HepG2 (cell line): ENCODE measurements around the gene CLDN9. TPM values are rescaled to one million over a fixed set of nuclear protein-coding genes. Genes with fewer than 3 reads are reported as not detected.

ENCODE experiments used
- ATAC-seq: fragments of 200-7000 bp; cut with Tn5 transposase; 3 replicates; pipeline ENCODE4 v1.9.1; 2020; ENCODE audit warnings: mild to moderate bottlenecking, moderate library complexity
- BruUV-seq: library from RNA; stranded (reverse); fragments of 400-500 nt; replicated peaks from 2 replicates; lab custom pipeline; 2021; lab: Mats Ljungman, UMichigan
- CTCF ChIA-PET: fragments of 300-600 bp; formaldehyde crosslinking; extraction: SDS; loops from one replicate; lab custom pipeline; 2021; ENCODE audit warnings: low total read pairs, inconsistent platforms, low intra/inter-chr PET ratio; lab: Yijun Ruan, JAX
- POLR2A ChIA-PET: fragments of 350-600 bp; sonication (Branson Sonifier 250); formaldehyde crosslinking; loops from one replicate; lab custom pipeline; 2020; ENCODE audit warnings: antibody characterized with exemption, inconsistent platforms; lab: Yijun Ruan, JAX
- DNase-seq: peaks from one replicate; pipeline ENCODE4 v3.0.0-alpha.2; 2015; ENCODE audit warnings: low spot score
- FAIRE-seq: peaks from 3 replicates; lab custom pipeline; 2011; peaks lifted over from hg19 to GRCh38; lab: Jason Lieb, UNC
- H2AFZ ChIP-seq: one replicate; pipeline ENCODE4 v1.6.1; 2011; ENCODE audit warnings: low read length, inconsistent platforms
- H3K27ac ChIP-seq: fragments of 300-600 bp; 3 replicates; pipeline ENCODE4 v1.8.0; 2011; ENCODE audit warnings: mixed run types, mild to moderate bottlenecking, mixed read lengths, low read length, inconsistent platforms; ENCODE audit not compliant: insufficient read depth; ENCODE audit errors: extremely low read length
- H3K27me3 ChIP-seq, 2 experiments: fragments of 200-600 bp in 1 of 2; 2 replicates in 1 of 2; 3 replicates in 1 of 2; pipeline versions ENCODE4 v1.6.0 to v1.8.0; 2011; ENCODE audit warnings: low read length in 2 of 2, mild to moderate bottlenecking in 2 of 2, moderate library complexity in 2 of 2, inconsistent platforms in 1 of 2; ENCODE audit not compliant: insufficient read depth in 2 of 2, control insufficient read depth in 1 of 2
- H3K36me3 ChIP-seq, 2 experiments: fragments of 200-600 bp in 1 of 2; replicated peaks in 1 of 2; 2 replicates in 1 of 2; 3 replicates in 1 of 2; pipeline versions ENCODE4 v1.5.1 to v1.8.0; 2011; ENCODE audit warnings: low read length in 2 of 2, inconsistent platforms in 1 of 2; ENCODE audit not compliant: insufficient read depth in 2 of 2, control insufficient read depth in 1 of 2
- H3K4me1 ChIP-seq: 2 replicates; pipeline ENCODE4 v1.5.1; 2012; ENCODE audit warnings: low read length, inconsistent platforms; ENCODE audit not compliant: insufficient read depth
- H3K4me2 ChIP-seq: 2 replicates; pipeline ENCODE4 v1.6.0; 2011; ENCODE audit warnings: low read depth, low read length, inconsistent platforms
- H3K4me3 ChIP-seq, 3 experiments: fragments of 200-600 bp in 1 of 3; sonication (generic), shearing (Covaris generic) in 1 of 3; replicated peaks in 1 of 3; 2 replicates each; pipeline ENCODE4 v1.5.1; 2011 to 2016; ENCODE audit warnings: low read length in 3 of 3, inconsistent platforms in 2 of 3, low read depth in 2 of 3, mild to moderate bottlenecking in 2 of 3, control low read depth in 1 of 3, mixed read lengths in 1 of 3; ENCODE audit not compliant: insufficient read depth in 1 of 3
- H3K79me2 ChIP-seq: one replicate; pipeline ENCODE4 v1.6.1; 2011; ENCODE audit warnings: low read length, inconsistent platforms; ENCODE audit not compliant: insufficient read depth
- H3K9ac ChIP-seq: 2 replicates; pipeline ENCODE4 v1.6.0; 2011; ENCODE audit warnings: mild to moderate bottlenecking, low read depth, low read length, inconsistent platforms; ENCODE audit not compliant: insufficient read depth
- H3K9me3 ChIP-seq: 2 replicates; pipeline ENCODE4 v1.5.1; 2012; ENCODE audit warnings: mild to moderate bottlenecking, low read length
- H4K20me1 ChIP-seq: 2 replicates; pipeline ENCODE4 v1.6.0; 2011; ENCODE audit warnings: inconsistent platforms, mild to moderate bottlenecking, low read length, moderate library complexity; ENCODE audit not compliant: insufficient read depth
- AGO2 ChIP-seq: fragments of 200-400 bp; formaldehyde crosslinking; optimal IDR thresholded peaks from 2 replicates; pipeline ENCODE3; 2017; ENCODE audit warnings: mild to moderate bottlenecking, low read depth, low read length, moderate library complexity
- ARID4A ChIP-seq: sonication (generic); formaldehyde crosslinking; IDR thresholded peaks from 2 replicates; pipeline ENCODE4 v1.5.0; 2020; ENCODE audit warnings: mild to moderate bottlenecking, missing genetic modification reagents, borderline replicate concordance
- RBFOX2 ChIP-seq: fragments of 200-400 bp; formaldehyde crosslinking; IDR thresholded peaks from 2 replicates; pipeline ENCODE4 v1.6.1; 2017; ENCODE audit warnings: low read depth, mild to moderate bottlenecking, low read length
- TARDBP ChIP-seq: sonication (generic); formaldehyde crosslinking; IDR thresholded peaks from 2 replicates; pipeline ENCODE4 v1.8.0; 2022; ENCODE audit warnings: mild to moderate bottlenecking, missing genetic modification reagents
- whole genome bisulfite sequencing: methylation state at CpG from one replicate; pipeline ENCODE4 v1.1.6; 2017; ENCODE audit warnings: low lambda C conversion rate; 5-methylcytosine and 5-hydroxymethylcytosine counted together
- in situ Hi-C: cut with HindIII; loops from 2 replicates; pipeline ENCODE4 v1.10.0; 2017; ENCODE audit warnings: low pct_unique_long_range_greater_than_20kb; ENCODE audit not compliant: extremely low pct_ligation_motif_present
- intact Hi-C: fragments of 100-400 bp; cut with micrococcal nuclease; formaldehyde crosslinking; loops from one replicate; pipeline ENCODE4 v1.10.0; 2022; ENCODE audit not compliant: unreplicated experiment
- polyA plus RNA-seq, 8 experiments: library from polyadenylated mRNA; depleted of rRNA in 3 of 8; stranded (reverse) in 7 of 8; unstranded in 1 of 8; fragments of >200 nt; fragmentation: Illumina TruSeq in 4 of 8; extraction: Trizol in 4 of 8; gene quantifications; 2 replicates each; pipeline versions ENCODE4 v1.2.1 to v1.2.3, GENCODE V29; 2011 to 2016; ENCODE audit warnings: low read depth in 4 of 8, missing spikeins in 1 of 8, mixed read lengths in 1 of 8; ENCODE audit not compliant: insufficient read depth in 1 of 8
- total RNA-seq, 5 experiments: library from RNA; depleted of rRNA; stranded (reverse); fragments of >200 nt; fragmentation: Illumina TruSeq; extraction: Trizol; gene quantifications; 2 replicates each; pipeline ENCODE4 v1.2.3, GENCODE V29; 2016; ENCODE audit warnings: low read depth in 1 of 5

The CLDN9 gene
- total and polyA plus RNA-seq, 2 of the 13 experiments (the other 11 are each of a cell fraction or from before 2014, with no cell fraction given), result 0.15 to 0.26 TPM

- Histone ChIP-seq H3K36me3 (peaks cover 2 to 18% of the 10 kb centered on the region in 2 experiments; a peak in 3 of 5 replicates), H3K9ac (no peak overlapping the region)
- no TSS peak for BruUV-seq
These were observed 38.2 kb upstream of the CLDN9 start for GRCh38 chr16:2974319-2975056.

More at GRCh38 chr16:2974319-2975056, 38.2 kb upstream of the CLDN9 start:
- no peak overlapping the region for H3K4me2 ChIP-seq
- FAIRE-seq, result no peak
- no peaks in the 10 kb centered on the region; a peak in 1 of 5 replicates for H3K27me3 ChIP-seq
- H3K9me3 ChIP-seq, result no peaks in the 10 kb centered on the region
- DNase-seq, result no peak
- H2AFZ ChIP-seq, result no peak overlapping the region
- H3K4me3 ChIP-seq, result no peak overlapping the region
- CTCF ChIA-PET, result no interaction called here
- H3K4me1 ChIP-seq, result peaks cover 10% of the 10 kb centered on the region
- intact Hi-C loops, result no loop called here
- H4K20me1 ChIP-seq, result no peaks in the 10 kb centered on the region
- peaks cover 13% of the 10 kb centered on the region for H3K79me2 ChIP-seq
- H3K27ac ChIP-seq, result no peak overlapping the region
- WGBS, result 98% methylated on average over 6 of the region's 15 CpGs
- in situ Hi-C loops, result no loop called here
- peak; percentile 47; the same call in 1 of the 2 replicates for TF ChIP-seq RBFOX2
- no peak for TF ChIP-seq TARDBP
- TF ChIP-seq ARID4A, result 0 out of 2 replicates have a peak, but pooled peaks have one; percentile 16
- peak; percentile 54 for TF ChIP-seq AGO2
- POLR2A ChIA-PET, result interaction anchor here (0.8 kb wide), 1 partner anchor 47 kb away, joined by 4 read pairs; no protein-coding TSS in a partner anchor
- ATAC-seq, result no peak
